HepG2 (cell line): ENCODE data around the gene JMJD8. TPM values are rescaled to one million over a fixed set of nuclear protein-coding genes. Genes with fewer than 3 reads are reported as not detected.

Source experiments
- ATAC-seq: fragments of 200-7000 bp; cut with Tn5 transposase; 3 replicates; pipeline ENCODE4 v1.9.1; 2020; ENCODE audit warnings: mild to moderate bottlenecking, moderate library complexity
- BruUV-seq: library from RNA; stranded (reverse); fragments of 400-500 nt; replicated peaks from 2 replicates; lab custom pipeline; 2021; lab: Mats Ljungman, UMichigan
- CTCF ChIA-PET: fragments of 300-600 bp; formaldehyde crosslinking; extraction: SDS; loops from one replicate; lab custom pipeline; 2021; ENCODE audit warnings: low total read pairs, inconsistent platforms, low intra/inter-chr PET ratio; lab: Yijun Ruan, JAX
- POLR2A ChIA-PET: fragments of 350-600 bp; sonication (Branson Sonifier 250); formaldehyde crosslinking; loops from one replicate; lab custom pipeline; 2020; ENCODE audit warnings: antibody characterized with exemption, inconsistent platforms; lab: Yijun Ruan, JAX
- DNase-seq: peaks from one replicate; pipeline ENCODE4 v3.0.0-alpha.2; 2015; ENCODE audit warnings: low spot score
- FAIRE-seq: peaks from 3 replicates; lab custom pipeline; 2011; peaks lifted over from hg19 to GRCh38; lab: Jason Lieb, UNC
- H2AFZ ChIP-seq: one replicate; pipeline ENCODE4 v1.6.1; 2011; ENCODE audit warnings: low read length, inconsistent platforms
- H3K27ac ChIP-seq: fragments of 300-600 bp; 3 replicates; pipeline ENCODE4 v1.8.0; 2011; ENCODE audit warnings: mixed run types, mild to moderate bottlenecking, mixed read lengths, low read length, inconsistent platforms; ENCODE audit not compliant: insufficient read depth; ENCODE audit errors: extremely low read length
- H3K27me3 ChIP-seq, 2 experiments: fragments of 200-600 bp in 1 of 2; 2 replicates in 1 of 2; 3 replicates in 1 of 2; pipeline versions ENCODE4 v1.6.0 to v1.8.0; 2011; ENCODE audit warnings: low read length in 2 of 2, mild to moderate bottlenecking in 2 of 2, moderate library complexity in 2 of 2, inconsistent platforms in 1 of 2; ENCODE audit not compliant: insufficient read depth in 2 of 2, control insufficient read depth in 1 of 2
- H3K36me3 ChIP-seq, 2 experiments: fragments of 200-600 bp in 1 of 2; replicated peaks in 1 of 2; 2 replicates in 1 of 2; 3 replicates in 1 of 2; pipeline versions ENCODE4 v1.5.1 to v1.8.0; 2011; ENCODE audit warnings: low read length in 2 of 2, inconsistent platforms in 1 of 2; ENCODE audit not compliant: insufficient read depth in 2 of 2, control insufficient read depth in 1 of 2
- H3K4me1 ChIP-seq: 2 replicates; pipeline ENCODE4 v1.5.1; 2012; ENCODE audit warnings: low read length, inconsistent platforms; ENCODE audit not compliant: insufficient read depth
- H3K4me2 ChIP-seq: 2 replicates; pipeline ENCODE4 v1.6.0; 2011; ENCODE audit warnings: low read depth, low read length, inconsistent platforms
- H3K4me3 ChIP-seq, 3 experiments: fragments of 200-600 bp in 1 of 3; sonication (generic), shearing (Covaris generic) in 1 of 3; replicated peaks in 1 of 3; 2 replicates each; pipeline ENCODE4 v1.5.1; 2011 to 2016; ENCODE audit warnings: low read length in 3 of 3, inconsistent platforms in 2 of 3, low read depth in 2 of 3, mild to moderate bottlenecking in 2 of 3, control low read depth in 1 of 3, mixed read lengths in 1 of 3; ENCODE audit not compliant: insufficient read depth in 1 of 3
- H3K79me2 ChIP-seq: one replicate; pipeline ENCODE4 v1.6.1; 2011; ENCODE audit warnings: low read length, inconsistent platforms; ENCODE audit not compliant: insufficient read depth
- H3K9ac ChIP-seq: 2 replicates; pipeline ENCODE4 v1.6.0; 2011; ENCODE audit warnings: mild to moderate bottlenecking, low read depth, low read length, inconsistent platforms; ENCODE audit not compliant: insufficient read depth
- H3K9me3 ChIP-seq: 2 replicates; pipeline ENCODE4 v1.5.1; 2012; ENCODE audit warnings: mild to moderate bottlenecking, low read length
- H4K20me1 ChIP-seq: 2 replicates; pipeline ENCODE4 v1.6.0; 2011; ENCODE audit warnings: inconsistent platforms, mild to moderate bottlenecking, low read length, moderate library complexity; ENCODE audit not compliant: insufficient read depth
- CCDC6 ChIP-seq: sonication (generic); formaldehyde crosslinking; IDR thresholded peaks from 2 replicates; pipeline ENCODE4 v1.8.1; 2022; ENCODE audit warnings: mild to moderate bottlenecking, missing genetic modification reagents, moderate library complexity
- GMEB1 ChIP-seq: sonication (generic); formaldehyde crosslinking; IDR thresholded peaks from 2 replicates; pipeline ENCODE4 v1.5.1; 2020; ENCODE audit warnings: missing genetic modification reagents, mild to moderate bottlenecking, borderline replicate concordance
- MAX ChIP-seq: IDR thresholded peaks from 2 replicates; pipeline ENCODE4 v1.6.1; 2012; ENCODE audit warnings: inconsistent platforms
- PCBP1 ChIP-seq: fragments of 200-400 bp; formaldehyde crosslinking; IDR thresholded peaks from 2 replicates; pipeline ENCODE4 v1.6.1; 2017; ENCODE audit warnings: mild to moderate bottlenecking, low read depth, low read length, borderline replicate concordance
- ZBTB4 ChIP-seq: sonication (generic); formaldehyde crosslinking; IDR thresholded peaks from 2 replicates; pipeline ENCODE4 v1.4.0; 2020; ENCODE audit warnings: missing genetic modification reagents, mild to moderate bottlenecking, borderline replicate concordance
- ZNF225 ChIP-seq: sonication (generic); formaldehyde crosslinking; IDR thresholded peaks from 2 replicates; pipeline ENCODE4 v1.4.0; 2020; ENCODE audit warnings: mild to moderate bottlenecking, missing genetic modification reagents
- WGBS: methylation state at CpG from one replicate; pipeline ENCODE4 v1.1.6; 2017; ENCODE audit warnings: low lambda C conversion rate; 5-methylcytosine and 5-hydroxymethylcytosine counted together
- in situ Hi-C: cut with HindIII; loops from 2 replicates; pipeline ENCODE4 v1.10.0; 2017; ENCODE audit warnings: low pct_unique_long_range_greater_than_20kb; ENCODE audit not compliant: extremely low pct_ligation_motif_present
- intact Hi-C: fragments of 100-400 bp; cut with micrococcal nuclease; formaldehyde crosslinking; loops from one replicate; pipeline ENCODE4 v1.10.0; 2022; ENCODE audit not compliant: unreplicated experiment
- polyA plus RNA-seq, 8 experiments: library from polyadenylated mRNA; depleted of rRNA in 3 of 8; stranded (reverse) in 7 of 8; unstranded in 1 of 8; fragments of >200 nt; fragmentation: Illumina TruSeq in 4 of 8; extraction: Trizol in 4 of 8; gene quantifications; 2 replicates each; pipeline versions ENCODE4 v1.2.1 to v1.2.3, GENCODE V29; 2011 to 2016; ENCODE audit warnings: low read depth in 4 of 8, missing spikeins in 1 of 8, mixed read lengths in 1 of 8; ENCODE audit not compliant: insufficient read depth in 1 of 8
- total RNA-seq, 5 experiments: library from RNA; depleted of rRNA; stranded (reverse); fragments of >200 nt; fragmentation: Illumina TruSeq; extraction: Trizol; gene quantifications; 2 replicates each; pipeline ENCODE4 v1.2.3, GENCODE V29; 2016; ENCODE audit warnings: low read depth in 1 of 5

JMJD8 gene
- total and polyA plus RNA-seq, 2 of the 13 experiments (the other 11 are each of a cell fraction or from before 2014, with no cell fraction given): 2.6 to 11.8 TPM

- no peak for FAIRE-seq
Measured at GRCh38 chr16:643050-643368, 41.1 kb downstream of the JMJD8 start.

More at GRCh38 chr16:643050-643368, 41.1 kb downstream of the JMJD8 start:
- Histone ChIP-seq H4K20me1 (peaks cover 4% of the 10 kb centered on the region; the same call in 1 of the 2 replicates), H3K4me3 (peak overlapping the region; percentile 59 to 89 (median 82)), H3K9me3 (no peaks in the 10 kb centered on the region), H3K9ac (peak overlapping the region; percentile 94), H2AFZ (no peak overlapping the region), H3K27ac (peak overlapping the region; percentile 94), H3K4me2 (peak overlapping the region; percentile 98), H3K4me1 (peaks cover 69% of the 10 kb centered on the region), H3K79me2 (peaks cover 27% of the 10 kb centered on the region), H3K36me3 (no peaks in the 10 kb centered on the region), H3K27me3 (no peaks in the 10 kb centered on the region)
- 0% methylated on average over 1 of the region's 13 CpGs for WGBS
- intact Hi-C loops: loop anchor here (10.0 kb wide), 1 partner anchor 58 kb away; no protein-coding TSS in a partner anchor
- POLR2A ChIA-PET: interaction anchor here (1.0 to 2.0 kb wide), 6 partner anchors 9 to 64 kb away, joined by 3 to 7 read pairs (median 4); partner anchors contain the start of genes RHBDL1 and STUB1
- TF ChIP-seq MAX (0 out of 2 replicates have a peak, but pooled peaks have one; percentile 19), ZNF225 (CRISPR knock-in tag) (peak; percentile 50; the same call in 1 of the 2 replicates), PCBP1 (0 out of 2 replicates have a peak, but pooled peaks have one; percentile 17), GMEB1 (CRISPR knock-in tag) (no peak), ZBTB4 (0 out of 2 replicates have a peak, but pooled peaks have one; percentile 46), CCDC6 (CRISPR knock-in tag) (no peak)
- in situ Hi-C loops: no loop called here
- CTCF ChIA-PET: no interaction called here
- no peak for ATAC-seq
- no peak for DNase-seq
- no TSS peak for BruUV-seq
